Neural cell (in vitro differentiated cells): ENCODE data around the gene DIRAS1. TPM values are rescaled to one million over a fixed set of nuclear protein-coding genes. Genes with fewer than 3 reads are reported as not detected.

ENCODE experiments used
- H2AFZ ChIP-seq: fragments of 200-600, 300-800 bp; sonication (generic), shearing (Covaris generic); 2 replicates; pipeline ENCODE4 v1.6.0; 2014; ENCODE audit warnings: low read depth, mild to moderate bottlenecking, antibody characterized with exemption, low read length, moderate library complexity
- H3F3A ChIP-seq: fragments of 200-600 bp; shearing (Covaris generic); 2 replicates; pipeline ENCODE4 v1.6.1; 2016; ENCODE audit warnings: mild to moderate bottlenecking, moderate library complexity, mixed read lengths, antibody characterized with exemption, low read length; ENCODE audit not compliant: insufficient read depth, poor library complexity, severe bottlenecking
- H3K27ac ChIP-seq: fragments of 200-600, 300-800 bp; sonication (generic), shearing (Covaris generic); 2 replicates; pipeline ENCODE4 v1.5.1; 2014; ENCODE audit warnings: mild to moderate bottlenecking, low read length, moderate library complexity
- H3K27me3 ChIP-seq: fragments of 300-800, 200-600 bp; sonication (generic), shearing (Covaris generic); 2 replicates; pipeline ENCODE4 v1.6.0; 2014; ENCODE audit warnings: mild to moderate bottlenecking, low read depth, low read length, moderate library complexity; ENCODE audit not compliant: insufficient read depth
- H3K36me3 ChIP-seq: fragments of 300-800, 200-600 bp; sonication (generic), shearing (Covaris generic); 2 replicates; pipeline ENCODE4 v1.5.1; 2014; ENCODE audit warnings: mild to moderate bottlenecking, antibody characterized with exemption, low read length, moderate library complexity; ENCODE audit not compliant: insufficient read depth
- H3K4me2 ChIP-seq: fragments of 300-800, 200-600 bp; sonication (generic), shearing (Covaris generic); 2 replicates; pipeline ENCODE4 v1.6.0; 2014; ENCODE audit warnings: mild to moderate bottlenecking, low read length
- H3K4me3 ChIP-seq: fragments of 300-800, 200-600 bp; sonication (generic), shearing (Covaris generic); 2 replicates; pipeline ENCODE4 v1.5.1; 2014; ENCODE audit warnings: mild to moderate bottlenecking, low read length, moderate library complexity
- H3K79me2 ChIP-seq: fragments of 200-600 bp; shearing (Covaris generic); replicated peaks from 2 replicates; pipeline ENCODE4 v1.6.0; 2014; ENCODE audit warnings: mild to moderate bottlenecking, low read length, moderate library complexity; ENCODE audit not compliant: insufficient read depth
- H3K9ac ChIP-seq: fragments of 300-800, 200-600 bp; sonication (generic), shearing (Covaris generic); 2 replicates; pipeline ENCODE4 v1.6.1; 2016; ENCODE audit warnings: mild to moderate bottlenecking, low read length, mixed read lengths
- H3K9me2 ChIP-seq: fragments of 200-600 bp; shearing (Covaris generic); 2 replicates; pipeline ENCODE4 v1.6.1; 2016; ENCODE audit warnings: mild to moderate bottlenecking, low read length, mixed read lengths; ENCODE audit not compliant: insufficient read depth
- H3K9me3 ChIP-seq: fragments of 200-600, 300-800 bp; sonication (generic), shearing (Covaris generic); 2 replicates; pipeline ENCODE4 v1.6.1; 2016; ENCODE audit warnings: mild to moderate bottlenecking, mixed run types, low read length, moderate library complexity, mixed read lengths
- H4K20me1 ChIP-seq: fragments of 200-600 bp; shearing (Covaris generic); 2 replicates; pipeline ENCODE4 v1.6.1; 2016; ENCODE audit warnings: mild to moderate bottlenecking, mixed run types; ENCODE audit not compliant: insufficient read depth
- EP300 ChIP-seq: fragments of 450-650 bp; conservative IDR thresholded peaks from 2 replicates; pipeline ENCODE4 v1.6.1; 2014; ENCODE audit warnings: antibody characterized with exemption, mild to moderate bottlenecking, moderate library complexity; ENCODE audit not compliant: poor library complexity, severe bottlenecking
- EZH2 ChIP-seq: fragments of 200-600, 300-800 bp; shearing (Covaris generic), sonication (generic); IDR thresholded peaks from 2 replicates; pipeline ENCODE4 v1.6.1; 2014; ENCODE audit warnings: antibody characterized with exemption, low read length, borderline replicate concordance, mild to moderate bottlenecking; ENCODE audit not compliant: insufficient read depth, poor library complexity, severe bottlenecking
- MXI1 ChIP-seq: fragments of 450-650 bp; conservative IDR thresholded peaks from 2 replicates; pipeline ENCODE4 v1.6.1; 2014; ENCODE audit warnings: antibody characterized with exemption, mild to moderate bottlenecking; ENCODE audit not compliant: poor library complexity, severe bottlenecking
- POLR2AphosphoS5 ChIP-seq: IDR thresholded peaks from 2 replicates; pipeline ENCODE4 v1.6.1; 2012
- RAD21 ChIP-seq: fragments of 450-650 bp; conservative IDR thresholded peaks from 2 replicates; pipeline ENCODE4 v1.6.1; 2014; ENCODE audit warnings: antibody characterized with exemption, mild to moderate bottlenecking, moderate library complexity
- SMC3 ChIP-seq: fragments of 450-650 bp; conservative IDR thresholded peaks from 2 replicates; pipeline ENCODE4 v1.6.1; 2014; ENCODE audit warnings: antibody characterized with exemption, mild to moderate bottlenecking, moderate library complexity; ENCODE audit not compliant: poor library complexity
- TAF1 ChIP-seq: IDR thresholded peaks from 2 replicates; pipeline ENCODE4 v1.6.1; 2012; ENCODE audit warnings: low read depth
- polyA minus RNA-seq: library from RNA; depleted of rRNA, polyadenylated mRNA; stranded (reverse); fragments of >200 nt; gene quantifications from 2 replicates; pipeline ENCODE4 v1.2.3, GENCODE V29; 2014
- polyA plus RNA-seq: library from polyadenylated mRNA; depleted of rRNA; stranded (reverse); fragments of >200 nt; gene quantifications from 2 replicates; pipeline ENCODE4 v1.2.3, GENCODE V29; 2014
- TF ChIP-seq, protein P1 (sequence below): IDR thresholded peaks from 2 replicates; pipeline ENCODE4 v1.6.1; 2012; ENCODE audit warnings: borderline replicate concordance
- TF ChIP-seq, protein P2 (sequence below): fragments of 450-650 bp; IDR thresholded peaks from 2 replicates; pipeline ENCODE4 v1.5.1; 2014; ENCODE audit warnings: antibody characterized with exemption, mild to moderate bottlenecking, moderate library complexity; ENCODE audit not compliant: poor library complexity, severe bottlenecking

DIRAS1 gene, protein sequence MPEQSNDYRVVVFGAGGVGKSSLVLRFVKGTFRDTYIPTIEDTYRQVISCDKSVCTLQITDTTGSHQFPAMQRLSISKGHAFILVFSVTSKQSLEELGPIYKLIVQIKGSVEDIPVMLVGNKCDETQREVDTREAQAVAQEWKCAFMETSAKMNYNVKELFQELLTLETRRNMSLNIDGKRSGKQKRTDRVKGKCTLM
- polyA plus RNA-seq (39.8 and 59.1 TPM in 2 replicates), polyA minus RNA-seq (51.2 and 54.0 TPM in 2 replicates)

DNA sequence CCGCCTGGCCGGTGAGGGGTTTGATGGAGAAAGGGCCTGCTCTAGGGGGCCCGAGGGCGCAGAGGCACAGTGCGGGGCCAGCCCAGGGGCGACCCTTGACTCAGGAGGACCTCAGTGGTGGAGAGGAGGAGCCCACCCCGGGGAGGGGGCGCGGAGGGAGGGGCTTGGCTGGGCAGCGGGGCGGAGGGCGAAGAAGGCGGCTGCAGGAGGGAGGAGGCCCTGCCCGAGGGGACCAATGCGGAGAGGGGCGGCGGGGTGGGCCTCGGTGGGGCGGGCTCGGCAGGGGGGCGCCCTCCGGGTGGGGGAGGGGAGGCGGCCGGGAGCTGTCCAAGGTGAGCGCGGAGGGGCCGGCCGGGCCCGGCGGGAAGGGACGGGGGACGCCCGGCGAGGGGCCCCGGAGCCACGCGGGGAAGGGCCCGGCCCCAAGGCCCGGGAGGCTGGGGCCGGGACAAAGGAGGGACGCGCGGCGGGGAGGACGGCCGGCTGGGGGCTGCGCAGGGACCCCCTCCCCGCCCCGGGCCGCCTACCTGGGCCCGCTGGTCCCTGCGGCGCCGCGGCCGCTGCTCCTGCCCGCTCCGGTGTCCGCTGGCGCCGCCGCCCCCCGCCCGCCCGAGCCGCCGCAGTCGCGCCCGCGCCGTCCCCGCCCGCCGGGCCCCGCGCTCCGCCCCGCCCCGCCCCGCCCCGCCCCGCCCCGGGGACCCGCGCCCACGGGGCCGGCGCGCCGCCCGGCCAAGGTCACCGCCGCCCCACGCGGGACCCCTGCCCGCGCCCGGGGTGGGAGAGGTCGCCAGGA lies at the start of gene DIRAS1:
DIRAS1 (minus strand) TSS at position 596 of the 793 bp plus-strand sequence. CDS start 3,566 bp downstream, outside the sequence.
- Histone ChIP-seq H3K9ac (peak within 1 kb of the TSS; percentile 88), H3K36me3 (peaks cover 6% of the 10 kb centered on the region), H3K9me2 (no peaks in the 10 kb centered on the region), H3F3A (no peaks in the 10 kb centered on the region), H3K27me3 (no peaks in the 10 kb centered on the region), H3K79me2 (no peaks in the 10 kb centered on the region), H4K20me1 (no peaks in the 10 kb centered on the region), H3K9me3 (no peaks in the 10 kb centered on the region), H3K4me2 (peak within 1 kb of the TSS; percentile 89), H3K27ac (peak within 1 kb of the TSS; percentile 47), H3K4me3 (peak within 1 kb of the TSS; percentile 91), H2AFZ (peak within 1 kb of the TSS; percentile 45)
- TF ChIP-seq SMC3 (no peak), POLR2AphosphoS5 (peak; percentile 7)

DNA sequence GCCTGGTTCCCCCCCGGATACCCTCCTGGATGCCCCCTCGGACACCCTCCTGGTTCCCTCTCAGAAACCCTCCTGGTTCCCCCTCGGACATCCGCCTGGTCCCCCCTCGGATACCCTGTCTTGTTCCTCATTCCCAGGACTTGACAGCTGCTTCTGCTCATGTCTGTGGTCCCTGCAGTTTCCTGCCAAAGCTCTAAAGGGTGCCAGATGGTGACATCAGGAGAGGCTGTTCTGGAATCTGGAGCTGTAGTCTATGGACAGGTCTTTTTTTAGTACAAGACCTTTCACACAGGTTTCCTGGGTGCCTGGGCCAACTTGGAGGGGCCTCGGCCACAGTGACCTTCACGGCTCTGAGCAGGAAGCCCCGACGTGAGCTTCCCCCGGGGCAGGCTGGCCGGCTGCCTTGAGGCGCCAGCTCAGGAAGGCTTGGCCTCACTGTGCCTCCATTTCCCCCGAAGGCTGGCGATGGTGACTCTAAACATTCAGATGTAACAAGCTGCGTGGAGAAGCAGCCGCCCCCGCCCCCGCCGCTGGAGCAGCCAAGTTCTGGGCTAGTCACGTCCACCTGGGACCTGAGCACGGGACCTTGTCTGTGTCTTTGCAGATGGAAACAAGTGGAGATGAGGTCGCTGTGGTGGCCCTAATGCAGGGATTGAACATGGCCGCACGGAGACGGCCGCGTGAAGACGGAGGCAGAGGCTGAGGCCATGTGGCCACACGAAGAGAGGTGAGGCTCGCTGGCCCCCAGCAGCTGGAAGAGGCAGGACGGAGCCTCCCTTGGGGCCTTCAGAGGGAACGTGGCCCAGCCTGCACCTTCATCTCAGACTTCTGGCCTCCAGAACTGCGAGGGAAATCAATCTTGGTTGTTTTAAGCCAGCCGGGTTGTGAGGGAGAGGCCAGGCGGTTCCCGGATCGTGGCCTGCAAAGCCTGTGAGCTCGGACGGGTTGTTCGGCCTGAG lies 49.2 kb upstream of the DIRAS1 start:
- H3K9me2 ChIP-seq = no peaks in the 10 kb centered on the region
- peaks cover 15% of the 10 kb centered on the region for H3K79me2 ChIP-seq
- H2AFZ ChIP-seq = no peak overlapping the region
- H3K4me2 ChIP-seq = no peak overlapping the region
- H4K20me1 ChIP-seq = no peaks in the 10 kb centered on the region
- no peaks in the 10 kb centered on the region for H3F3A ChIP-seq
- no peak for TF ChIP-seq POLR2AphosphoS5
- TF ChIP-seq, protein P1, sequence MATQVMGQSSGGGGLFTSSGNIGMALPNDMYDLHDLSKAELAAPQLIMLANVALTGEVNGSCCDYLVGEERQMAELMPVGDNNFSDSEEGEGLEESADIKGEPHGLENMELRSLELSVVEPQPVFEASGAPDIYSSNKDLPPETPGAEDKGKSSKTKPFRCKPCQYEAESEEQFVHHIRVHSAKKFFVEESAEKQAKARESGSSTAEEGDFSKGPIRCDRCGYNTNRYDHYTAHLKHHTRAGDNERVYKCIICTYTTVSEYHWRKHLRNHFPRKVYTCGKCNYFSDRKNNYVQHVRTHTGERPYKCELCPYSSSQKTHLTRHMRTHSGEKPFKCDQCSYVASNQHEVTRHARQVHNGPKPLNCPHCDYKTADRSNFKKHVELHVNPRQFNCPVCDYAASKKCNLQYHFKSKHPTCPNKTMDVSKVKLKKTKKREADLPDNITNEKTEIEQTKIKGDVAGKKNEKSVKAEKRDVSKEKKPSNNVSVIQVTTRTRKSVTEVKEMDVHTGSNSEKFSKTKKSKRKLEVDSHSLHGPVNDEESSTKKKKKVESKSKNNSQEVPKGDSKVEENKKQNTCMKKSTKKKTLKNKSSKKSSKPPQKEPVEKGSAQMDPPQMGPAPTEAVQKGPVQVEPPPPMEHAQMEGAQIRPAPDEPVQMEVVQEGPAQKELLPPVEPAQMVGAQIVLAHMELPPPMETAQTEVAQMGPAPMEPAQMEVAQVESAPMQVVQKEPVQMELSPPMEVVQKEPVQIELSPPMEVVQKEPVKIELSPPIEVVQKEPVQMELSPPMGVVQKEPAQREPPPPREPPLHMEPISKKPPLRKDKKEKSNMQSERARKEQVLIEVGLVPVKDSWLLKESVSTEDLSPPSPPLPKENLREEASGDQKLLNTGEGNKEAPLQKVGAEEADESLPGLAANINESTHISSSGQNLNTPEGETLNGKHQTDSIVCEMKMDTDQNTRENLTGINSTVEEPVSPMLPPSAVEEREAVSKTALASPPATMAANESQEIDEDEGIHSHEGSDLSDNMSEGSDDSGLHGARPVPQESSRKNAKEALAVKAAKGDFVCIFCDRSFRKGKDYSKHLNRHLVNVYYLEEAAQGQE = no peak
- no peaks in the 10 kb centered on the region for H3K36me3 ChIP-seq
- no peak overlapping the region for H3K27ac ChIP-seq
- no peak overlapping the region for H3K4me3 ChIP-seq
- H3K27me3 ChIP-seq = no peaks in the 10 kb centered on the region
- H3K9ac ChIP-seq = no peak overlapping the region
- no peaks in the 10 kb centered on the region for H3K9me3 ChIP-seq

DNA sequence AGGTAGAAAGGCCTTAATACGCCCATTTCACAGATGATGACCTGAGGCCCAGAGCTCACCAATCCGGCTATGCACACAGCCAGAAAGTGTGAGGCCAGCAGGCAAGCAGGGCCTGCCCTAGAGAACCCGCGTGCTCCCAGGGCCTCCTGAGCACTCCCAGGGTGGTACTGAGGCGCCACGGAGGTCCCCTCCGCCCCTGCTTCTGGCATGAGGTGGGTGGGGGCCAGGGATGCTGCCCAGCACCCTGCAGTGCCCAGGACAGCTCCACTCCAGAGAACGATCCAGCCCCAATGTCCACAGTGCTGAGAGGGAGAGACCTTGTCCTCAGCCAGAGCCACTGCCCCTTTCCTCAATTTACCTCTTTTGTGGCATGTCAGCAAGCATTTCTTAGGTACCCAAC lies 48.0 kb upstream of the DIRAS1 start:
- no peak overlapping the region for H3K27ac ChIP-seq
- H2AFZ ChIP-seq = no peak overlapping the region
- H3K27me3 ChIP-seq = no peaks in the 10 kb centered on the region
- no peaks in the 10 kb centered on the region for H3K36me3 ChIP-seq
- no peaks in the 10 kb centered on the region for H3K9me2 ChIP-seq
- H3K4me3 ChIP-seq = no peak overlapping the region
- H3K79me2 ChIP-seq = peaks cover 8% of the 10 kb centered on the region
- H3K4me2 ChIP-seq = no peak overlapping the region
- H4K20me1 ChIP-seq = no peaks in the 10 kb centered on the region
- TF ChIP-seq MXI1 = no peak
- TF ChIP-seq, protein P1 = no peak
- no peak for TF ChIP-seq EZH2
- TF ChIP-seq EP300 = no peak
- TF ChIP-seq, protein P2, sequence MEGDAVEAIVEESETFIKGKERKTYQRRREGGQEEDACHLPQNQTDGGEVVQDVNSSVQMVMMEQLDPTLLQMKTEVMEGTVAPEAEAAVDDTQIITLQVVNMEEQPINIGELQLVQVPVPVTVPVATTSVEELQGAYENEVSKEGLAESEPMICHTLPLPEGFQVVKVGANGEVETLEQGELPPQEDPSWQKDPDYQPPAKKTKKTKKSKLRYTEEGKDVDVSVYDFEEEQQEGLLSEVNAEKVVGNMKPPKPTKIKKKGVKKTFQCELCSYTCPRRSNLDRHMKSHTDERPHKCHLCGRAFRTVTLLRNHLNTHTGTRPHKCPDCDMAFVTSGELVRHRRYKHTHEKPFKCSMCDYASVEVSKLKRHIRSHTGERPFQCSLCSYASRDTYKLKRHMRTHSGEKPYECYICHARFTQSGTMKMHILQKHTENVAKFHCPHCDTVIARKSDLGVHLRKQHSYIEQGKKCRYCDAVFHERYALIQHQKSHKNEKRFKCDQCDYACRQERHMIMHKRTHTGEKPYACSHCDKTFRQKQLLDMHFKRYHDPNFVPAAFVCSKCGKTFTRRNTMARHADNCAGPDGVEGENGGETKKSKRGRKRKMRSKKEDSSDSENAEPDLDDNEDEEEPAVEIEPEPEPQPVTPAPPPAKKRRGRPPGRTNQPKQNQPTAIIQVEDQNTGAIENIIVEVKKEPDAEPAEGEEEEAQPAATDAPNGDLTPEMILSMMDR = no peak
- no peak for TF ChIP-seq TAF1
- TF ChIP-seq RAD21 = no peak
- no peaks in the 10 kb centered on the region for H3K9me3 ChIP-seq
- no peak overlapping the region for H3K9ac ChIP-seq
- no peaks in the 10 kb centered on the region for H3F3A ChIP-seq
